MM.1S (cell line): ENCODE measurements around the gene ZBED5.

Experiments used
- CTCF ChIP-seq: fragments of 300-600 bp; sonication (generic); IDR thresholded peaks from 2 replicates; pipeline ENCODE4 v1.5.1; 2016; ENCODE audit warnings: antibody characterized with exemption, low read length, mixed read lengths
- EZH2 ChIP-seq: fragments of 300-600 bp; sonication (generic); optimal IDR thresholded peaks from 2 replicates; pipeline ENCODE3; 2017; ENCODE audit warnings: low read depth, mild to moderate bottlenecking, antibody characterized with exemption, low read length, mixed read lengths
- EZH2phosphoT487 ChIP-seq: fragments of 300-600 bp; sonication (generic); IDR thresholded peaks from 2 replicates; pipeline ENCODE4 v1.6.1; 2018; ENCODE audit warnings: antibody characterized with exemption, low read length

- no peak for TF ChIP-seq CTCF
- no peak for TF ChIP-seq EZH2
- no peak for TF ChIP-seq EZH2phosphoT487
Observed at GRCh38 chr11:10881892-10882291, 24.0 kb upstream of the ZBED5 start.
